Measurements from ENCODE around the gene SORL1-AS1.

Gene SORL1-AS1

DNA sequence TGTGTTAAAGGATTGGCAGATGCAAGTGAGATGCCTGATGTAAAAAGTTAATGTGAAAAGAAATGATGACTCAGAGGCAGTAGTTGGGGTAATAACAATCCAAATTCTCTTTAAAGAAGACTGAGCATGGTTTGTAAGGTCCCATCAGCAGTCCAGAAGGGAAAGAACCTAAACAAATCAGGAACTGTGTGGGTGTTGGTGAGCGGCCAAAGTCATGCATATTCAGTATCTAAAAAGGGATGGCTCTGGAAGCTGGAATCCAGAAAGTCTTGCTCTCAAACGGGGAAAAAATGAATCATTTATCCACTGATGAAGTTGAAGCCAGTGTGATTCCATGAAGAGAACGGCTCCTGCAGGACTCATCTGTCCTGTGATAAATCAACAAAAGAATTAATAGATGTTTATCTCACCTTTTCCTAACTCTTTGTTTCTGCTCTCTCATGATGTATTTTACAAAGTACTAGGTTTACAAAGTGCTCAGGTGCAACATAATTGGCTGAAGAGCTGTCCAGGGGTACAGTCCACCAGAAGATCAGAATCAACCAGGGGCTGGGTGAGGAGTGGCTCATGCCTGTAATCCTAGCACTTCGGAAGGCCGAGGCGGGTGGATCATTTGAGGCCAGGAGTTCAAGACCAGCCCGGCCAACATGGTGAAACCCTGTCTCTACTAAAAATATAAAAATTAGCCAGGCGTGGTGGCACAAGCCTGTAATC, 20.5 kb upstream of the SORL1-AS1 start:
- H3K9ac ChIP-seq (ENCODE audit: low read length): no peak overlapping the region
- no peaks in the 10 kb centered on the region for H3K9me3 ChIP-seq (ENCODE audit: control insufficient read depth, low read depth, low read length)
- no peaks in the 10 kb centered on the region for H3K27me3 ChIP-seq (ENCODE audit: control insufficient read depth, insufficient read depth, low read length)
- peaks cover 20% of the 10 kb centered on the region for H3K4me1 ChIP-seq (ENCODE audit: control insufficient read depth, low read depth, low read length)
- no peak overlapping the region for H3K4me3 ChIP-seq (ENCODE audit: low read length)
- H3K27ac ChIP-seq (ENCODE audit: low read length): no peak overlapping the region
- peaks cover 21% of the 10 kb centered on the region for H3K36me3 ChIP-seq (ENCODE audit: control insufficient read depth, low read depth, low read length)

DNA sequence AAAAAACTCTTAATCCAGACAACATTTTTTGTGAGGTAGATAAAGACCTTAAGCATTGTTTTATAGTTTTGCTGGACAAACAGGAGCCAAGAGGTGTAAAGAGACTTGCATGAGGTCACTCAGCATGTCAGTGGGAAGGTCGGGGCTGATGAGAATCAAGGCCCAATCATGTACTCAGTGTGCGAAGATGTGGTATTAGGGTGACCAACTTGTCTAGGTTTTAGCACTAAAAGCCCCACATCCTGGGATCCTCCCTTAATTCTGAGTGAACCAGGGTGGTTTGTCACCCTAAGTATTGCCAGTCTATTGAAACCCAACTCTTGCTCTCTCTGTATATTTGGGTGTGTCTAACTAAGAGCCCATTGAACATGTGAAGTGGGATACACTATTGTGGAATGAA, 19.5 kb upstream of the SORL1-AS1 start:
- Histone ChIP-seq H3K36me3 (ENCODE audit: control insufficient read depth, low read depth, low read length) (peaks cover 21% of the 10 kb centered on the region), H3K27me3 (ENCODE audit: control insufficient read depth, insufficient read depth, low read length) (no peaks in the 10 kb centered on the region), H3K4me3 (ENCODE audit: low read length) (no peak overlapping the region), H3K9ac (ENCODE audit: low read length) (no peak overlapping the region), H3K4me1 (ENCODE audit: control insufficient read depth, low read depth, low read length) (peaks cover 25% of the 10 kb centered on the region), H3K9me3 (ENCODE audit: control insufficient read depth, low read depth, low read length) (no peaks in the 10 kb centered on the region), H3K27ac (ENCODE audit: low read length) (no peak overlapping the region)

DNA sequence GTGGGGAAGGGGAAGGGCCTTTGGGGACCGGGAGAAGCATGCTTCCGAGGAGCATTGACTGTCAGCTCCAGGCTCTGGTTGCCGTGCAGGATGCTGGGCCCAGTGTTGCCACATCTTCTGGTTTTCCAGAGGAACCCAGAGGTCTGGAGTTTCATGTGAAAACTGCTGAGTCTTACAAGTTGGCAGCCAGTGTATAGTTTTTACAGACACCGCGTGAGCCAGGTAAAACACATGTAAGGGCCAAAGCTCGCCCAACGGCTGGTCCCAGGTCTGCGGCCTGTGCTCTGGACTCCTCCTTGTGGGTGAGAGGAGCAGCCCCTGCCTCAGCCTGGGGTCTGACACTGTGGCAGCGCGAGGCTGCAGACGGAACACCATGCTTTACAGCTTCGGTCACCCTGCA, 18.4 kb upstream of the SORL1-AS1 start:
- Histone ChIP-seq H3K9me3 (ENCODE audit: control insufficient read depth, low read depth, low read length) (no peaks in the 10 kb centered on the region), H3K36me3 (ENCODE audit: control insufficient read depth, low read depth, low read length) (peaks cover 21% of the 10 kb centered on the region), H3K4me1 (ENCODE audit: control insufficient read depth, low read depth, low read length) (peaks cover 27% of the 10 kb centered on the region), H3K4me3 (ENCODE audit: low read length) (no peak overlapping the region), H3K9ac (ENCODE audit: low read length) (no peak overlapping the region), H3K27ac (ENCODE audit: low read length) (no peak overlapping the region), H3K27me3 (ENCODE audit: control insufficient read depth, insufficient read depth, low read length) (no peaks in the 10 kb centered on the region)

DNA sequence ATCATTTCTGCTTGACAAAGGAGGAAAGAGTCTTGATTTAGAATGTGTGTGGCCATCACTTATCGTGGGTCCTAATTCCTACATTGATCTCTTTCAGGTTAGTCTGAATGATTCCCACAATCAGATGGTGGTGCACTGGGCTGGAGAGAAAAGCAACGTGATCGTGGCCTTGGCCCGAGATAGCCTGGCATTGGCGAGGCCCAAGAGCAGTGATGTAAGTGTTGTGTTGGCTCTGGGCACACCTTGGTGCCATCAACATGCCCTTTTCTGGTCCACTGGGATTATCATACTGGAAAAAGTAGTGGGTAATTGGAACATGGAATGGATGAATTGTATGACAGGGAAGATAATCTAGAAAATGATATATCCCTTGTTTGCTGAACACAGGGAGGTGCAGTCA, 17.1 kb upstream of the SORL1-AS1 start:
- no peak overlapping the region for H3K27ac ChIP-seq (ENCODE audit: low read length)

DNA sequence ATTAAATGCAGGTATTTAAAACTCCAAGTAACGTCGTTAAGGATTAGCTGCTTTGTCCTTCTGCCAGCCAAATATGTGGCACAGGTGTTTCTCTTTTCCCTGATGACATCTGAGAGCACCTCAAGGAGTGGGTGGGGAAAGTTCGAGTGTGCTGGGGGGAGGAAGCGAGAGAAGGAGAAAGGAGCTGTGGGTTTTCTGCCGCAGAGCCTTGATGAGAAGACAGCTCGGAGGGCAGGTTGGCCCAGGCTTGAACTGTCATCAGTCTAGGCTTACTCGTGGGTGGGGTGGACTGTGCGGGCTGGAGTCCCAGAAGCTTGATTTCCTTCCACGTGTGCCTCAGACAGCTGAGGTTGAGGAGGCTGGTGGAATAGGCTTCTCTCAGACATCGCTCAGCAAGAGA, 15.2 kb upstream of the SORL1-AS1 start:
- Histone ChIP-seq H3K27ac (ENCODE audit: low read length) (no peak overlapping the region), H3K4me1 (ENCODE audit: control insufficient read depth, low read depth, low read length) (peaks cover 48% of the 10 kb centered on the region), H3K36me3 (ENCODE audit: control insufficient read depth, low read depth, low read length) (peaks cover 21% of the 10 kb centered on the region), H3K4me3 (ENCODE audit: low read length) (no peak overlapping the region), H3K9ac (ENCODE audit: low read length) (no peak overlapping the region), H3K27me3 (ENCODE audit: control insufficient read depth, insufficient read depth, low read length) (no peaks in the 10 kb centered on the region), H3K9me3 (ENCODE audit: control insufficient read depth, low read depth, low read length) (no peaks in the 10 kb centered on the region)

More for the DNA sequence above, 17.1 kb upstream of the SORL1-AS1 start:
- Histone ChIP-seq H3K9me3 (ENCODE audit: control insufficient read depth, low read depth, low read length) (no peaks in the 10 kb centered on the region), H3K27me3 (ENCODE audit: control insufficient read depth, insufficient read depth, low read length) (no peaks in the 10 kb centered on the region), H3K4me3 (ENCODE audit: low read length) (no peak overlapping the region), H3K9ac (ENCODE audit: low read length) (no peak overlapping the region), H3K36me3 (ENCODE audit: control insufficient read depth, low read depth, low read length) (peaks cover 21% of the 10 kb centered on the region), H3K4me1 (ENCODE audit: control insufficient read depth, low read depth, low read length) (peaks cover 33% of the 10 kb centered on the region)

DNA sequence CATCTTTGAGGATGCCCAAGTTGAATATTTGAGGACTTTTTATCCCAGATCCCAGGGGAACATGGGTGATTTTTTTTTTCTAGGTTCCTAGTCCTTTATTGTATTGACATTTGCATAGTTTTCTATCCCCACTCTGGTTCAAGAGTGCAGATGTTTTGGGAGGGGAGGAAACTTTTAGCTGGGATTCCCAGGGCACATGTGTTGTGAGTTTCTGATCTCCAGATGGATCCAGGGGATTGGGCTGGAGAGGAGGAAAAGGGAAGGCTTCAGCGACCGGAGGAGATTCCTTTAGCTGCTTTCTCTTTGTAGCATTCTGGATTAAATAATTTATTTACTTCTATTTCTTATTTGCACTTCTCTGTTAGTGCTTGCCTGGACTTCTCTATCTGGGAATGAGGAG, 14.7 kb upstream of the SORL1-AS1 start:
- Histone ChIP-seq H3K36me3 (ENCODE audit: control insufficient read depth, low read depth, low read length) (peaks cover 21% of the 10 kb centered on the region), H3K27ac (ENCODE audit: low read length) (no peak overlapping the region), H3K4me3 (ENCODE audit: low read length) (no peak overlapping the region), H3K9me3 (ENCODE audit: control insufficient read depth, low read depth, low read length) (no peaks in the 10 kb centered on the region), H3K27me3 (ENCODE audit: control insufficient read depth, insufficient read depth, low read length) (no peaks in the 10 kb centered on the region), H3K4me1 (ENCODE audit: control insufficient read depth, low read depth, low read length) (peaks cover 50% of the 10 kb centered on the region), H3K9ac (ENCODE audit: low read length) (no peak overlapping the region)

DNA sequence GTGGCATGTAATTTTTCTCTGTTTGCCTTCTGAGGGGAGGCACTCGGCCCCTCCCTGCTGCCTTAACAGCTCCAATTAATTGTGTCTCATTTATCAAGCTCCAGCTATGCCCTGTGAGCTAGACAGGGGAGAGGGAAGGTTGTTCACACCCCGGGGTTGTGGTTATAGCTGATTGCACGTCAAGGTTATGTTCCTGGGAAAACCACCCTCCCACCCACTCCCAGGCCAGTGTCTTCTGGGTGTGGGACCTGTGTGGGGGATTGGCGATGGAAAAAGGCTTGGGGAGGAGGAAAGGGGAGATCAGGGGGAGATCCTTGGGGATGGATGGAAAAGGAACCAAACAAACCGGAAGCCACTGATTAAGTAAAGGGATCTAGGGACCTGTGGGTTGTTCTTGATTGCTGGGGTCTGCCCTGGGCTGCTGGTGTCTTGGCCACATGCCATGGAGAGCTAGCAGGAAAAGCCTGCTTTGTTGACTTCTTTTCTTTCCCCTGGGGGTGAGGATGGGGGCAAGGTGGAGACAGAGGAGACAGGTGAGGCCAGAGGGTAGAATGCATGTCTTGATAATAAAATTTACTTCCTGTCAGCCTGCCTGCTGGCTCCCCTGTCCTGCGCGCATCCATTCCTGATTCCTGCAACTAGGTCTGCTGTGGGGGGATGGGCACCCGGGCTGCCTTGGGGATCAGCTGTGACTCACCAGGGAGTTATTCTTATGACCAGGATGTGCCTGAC, 13.5 kb upstream of the SORL1-AS1 start:
- Histone ChIP-seq H3K4me1 (ENCODE audit: control insufficient read depth, low read depth, low read length) (peaks cover 50% of the 10 kb centered on the region), H3K27ac (ENCODE audit: low read length) (peak overlapping the region; percentile 30), H3K9me3 (ENCODE audit: control insufficient read depth, low read depth, low read length) (no peaks in the 10 kb centered on the region), H3K9ac (ENCODE audit: low read length) (no peak overlapping the region), H3K4me3 (ENCODE audit: low read length) (peak overlapping the region; percentile 29), H3K27me3 (ENCODE audit: control insufficient read depth, insufficient read depth, low read length) (no peaks in the 10 kb centered on the region), H3K36me3 (ENCODE audit: control insufficient read depth, low read depth, low read length) (peaks cover 17% of the 10 kb centered on the region)

DNA sequence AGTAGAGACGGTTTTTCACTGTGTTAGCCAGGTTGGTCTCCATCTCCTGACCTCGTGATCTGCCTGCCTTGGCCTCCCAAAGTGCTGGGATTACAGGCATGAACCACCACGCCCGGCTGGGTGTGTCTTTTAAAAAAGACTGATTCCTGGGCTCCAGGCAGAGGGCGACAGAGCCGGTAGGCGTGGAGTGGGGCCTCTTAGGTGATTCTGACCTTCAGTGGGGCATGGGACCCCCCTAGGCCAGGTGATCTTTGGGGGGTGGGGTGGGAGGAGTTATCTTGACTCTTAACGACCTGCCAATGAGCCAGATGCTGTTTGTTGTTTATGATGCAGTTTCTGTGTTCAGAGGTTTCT, 12.9 kb upstream of the SORL1-AS1 start:
- H3K4me1 ChIP-seq (ENCODE audit: control insufficient read depth, low read depth, low read length): peaks cover 50% of the 10 kb centered on the region
- no peak overlapping the region for H3K27ac ChIP-seq (ENCODE audit: low read length)
- H3K4me3 ChIP-seq (ENCODE audit: low read length): no peak overlapping the region
- H3K36me3 ChIP-seq (ENCODE audit: control insufficient read depth, low read depth, low read length): peaks cover 12% of the 10 kb centered on the region
- H3K9ac ChIP-seq (ENCODE audit: low read length): no peak overlapping the region
- no peaks in the 10 kb centered on the region for H3K9me3 ChIP-seq (ENCODE audit: control insufficient read depth, low read depth, low read length)
- no peaks in the 10 kb centered on the region for H3K27me3 ChIP-seq (ENCODE audit: control insufficient read depth, insufficient read depth, low read length)

DNA sequence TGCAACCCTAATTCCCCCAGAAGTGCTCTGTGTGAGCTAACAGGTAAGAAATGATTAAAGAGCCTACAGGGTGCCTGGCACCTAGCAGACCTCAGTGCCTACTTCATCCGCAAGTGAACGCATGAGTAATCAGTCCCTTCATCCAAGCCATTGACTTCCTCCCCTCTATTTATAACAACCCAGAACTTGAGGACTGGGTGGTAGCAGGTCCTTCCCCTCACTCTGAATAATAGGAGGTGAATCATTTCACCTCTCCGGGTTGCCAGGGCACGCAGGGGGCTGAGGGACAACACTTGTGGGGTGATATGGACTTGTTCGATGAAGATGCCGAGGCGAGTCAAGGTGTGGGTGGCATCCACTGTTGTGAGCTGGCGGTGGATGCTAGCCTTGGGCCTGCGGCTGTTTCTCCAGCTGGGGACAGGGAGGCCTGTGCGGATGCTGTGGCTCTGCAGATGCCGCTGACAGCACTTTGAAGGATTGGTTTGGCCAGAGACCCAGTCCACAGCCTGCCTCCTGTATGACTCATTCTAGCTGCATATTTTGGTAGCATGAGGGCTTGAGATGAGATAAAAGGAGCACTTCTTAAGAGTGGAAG, 11.7 kb upstream of the SORL1-AS1 start:
- Histone ChIP-seq H3K4me3 (ENCODE audit: low read length) (no peak overlapping the region), H3K27ac (ENCODE audit: low read length) (no peak overlapping the region), H3K9me3 (ENCODE audit: control insufficient read depth, low read depth, low read length) (no peaks in the 10 kb centered on the region), H3K9ac (ENCODE audit: low read length) (no peak overlapping the region), H3K27me3 (ENCODE audit: control insufficient read depth, insufficient read depth, low read length) (no peaks in the 10 kb centered on the region), H3K4me1 (ENCODE audit: control insufficient read depth, low read depth, low read length) (peaks cover 53% of the 10 kb centered on the region), H3K36me3 (ENCODE audit: control insufficient read depth, low read depth, low read length) (no peaks in the 10 kb centered on the region)

DNA sequence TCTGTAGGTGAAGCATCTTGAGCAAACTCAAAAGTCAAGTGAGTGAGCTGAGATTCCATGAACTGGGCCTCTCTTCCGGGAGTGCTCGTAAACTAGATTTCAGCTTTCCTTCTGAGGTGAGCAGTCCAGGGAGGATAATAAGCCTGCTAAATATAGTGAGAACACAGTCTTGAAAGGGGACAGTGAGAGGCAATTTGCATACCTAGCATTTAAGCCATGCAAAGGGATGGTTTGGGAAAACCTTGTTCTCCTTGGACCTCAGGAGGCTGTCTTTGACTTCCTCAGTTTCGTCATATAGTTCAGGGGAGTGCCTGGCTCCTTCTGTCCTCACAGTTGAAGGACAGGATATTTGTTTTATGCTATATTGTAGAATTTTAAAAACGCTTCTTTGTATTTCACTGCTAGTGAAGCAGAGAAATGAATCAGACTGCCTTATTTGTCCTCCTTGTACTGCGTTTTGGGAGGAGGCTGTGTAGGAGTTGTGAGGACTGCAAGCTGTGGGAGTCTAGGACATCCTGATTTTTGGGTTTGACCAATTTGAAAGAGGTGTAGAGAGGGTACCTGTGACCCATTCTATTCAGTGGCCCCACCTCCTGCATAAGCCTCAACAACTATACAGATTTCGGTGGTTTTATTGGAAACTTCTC, 11.0 kb upstream of the SORL1-AS1 start:
- no peaks in the 10 kb centered on the region for H3K27me3 ChIP-seq (ENCODE audit: control insufficient read depth, insufficient read depth, low read length)
- H3K36me3 ChIP-seq (ENCODE audit: control insufficient read depth, low read depth, low read length): no peaks in the 10 kb centered on the region
- H3K4me3 ChIP-seq (ENCODE audit: low read length): no peak overlapping the region
- H3K9me3 ChIP-seq (ENCODE audit: control insufficient read depth, low read depth, low read length): no peaks in the 10 kb centered on the region
- no peak overlapping the region for H3K27ac ChIP-seq (ENCODE audit: low read length)
- no peak overlapping the region for H3K9ac ChIP-seq (ENCODE audit: low read length)
- H3K4me1 ChIP-seq (ENCODE audit: control insufficient read depth, low read depth, low read length): peaks cover 54% of the 10 kb centered on the region

DNA sequence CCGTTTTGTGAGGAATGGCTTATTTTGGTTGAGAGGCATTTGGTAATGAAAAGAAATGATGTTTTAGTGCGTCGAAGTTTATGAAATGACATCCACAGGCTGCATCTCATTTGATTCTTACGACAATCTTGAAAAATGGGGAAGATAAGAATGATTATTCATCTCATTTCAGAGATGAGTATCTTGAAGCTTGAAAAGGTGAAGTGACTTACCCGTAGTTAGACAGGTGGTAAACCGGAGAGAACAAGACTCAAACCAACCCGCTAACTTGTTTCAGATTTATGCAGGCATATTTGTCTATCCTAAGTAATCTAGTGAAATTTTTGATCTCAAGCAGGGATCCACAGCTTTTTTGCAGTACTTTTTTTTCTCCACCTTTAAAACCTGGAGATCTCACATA, 9.1 kb upstream of the SORL1-AS1 start:
- Histone ChIP-seq H3K4me1 (ENCODE audit: control insufficient read depth, low read depth, low read length) (peaks cover 53% of the 10 kb centered on the region), H3K27ac (ENCODE audit: low read length) (no peak overlapping the region), H3K36me3 (ENCODE audit: control insufficient read depth, low read depth, low read length) (no peaks in the 10 kb centered on the region), H3K9me3 (ENCODE audit: control insufficient read depth, low read depth, low read length) (no peaks in the 10 kb centered on the region), H3K9ac (ENCODE audit: low read length) (no peak overlapping the region), H3K27me3 (ENCODE audit: control insufficient read depth, insufficient read depth, low read length) (no peaks in the 10 kb centered on the region), H3K4me3 (ENCODE audit: low read length) (no peak overlapping the region)
